Loucy (cell line): ENCODE results near the gene POLRMT.

Experiments used
- CTCF ChIP-seq: fragments of 200-600 bp; sonication (generic); conservative IDR thresholded peaks from 2 replicates; pipeline ENCODE4 v1.5.1; 2014; ENCODE audit warnings: mild to moderate bottlenecking, antibody characterized with exemption, low read length
- EZH2phosphoT487 ChIP-seq: fragments of 200-600 bp; IDR thresholded peaks from 2 replicates; pipeline ENCODE4 v1.6.1; 2018; ENCODE audit warnings: antibody characterized with exemption, mild to moderate bottlenecking, moderate library complexity, borderline replicate concordance

- TF ChIP-seq CTCF = no peak
- TF ChIP-seq EZH2phosphoT487 = no peak
Observed at GRCh38 chr19:585551-586110, 47.7 kb downstream of the POLRMT start.
